GF-D8 (cell line): Measurements from ENCODE around the gene FRMD1.

Experiments
- DNase-seq: peaks from one replicate; lab custom pipeline; 2025; lab: John Stamatoyannopoulos, UW

FRMD1 gene

GRCh38 chr6:168004945-168005344 is 74.1 kb downstream of the FRMD1 start:
- no peak for DNase-seq

DNA sequence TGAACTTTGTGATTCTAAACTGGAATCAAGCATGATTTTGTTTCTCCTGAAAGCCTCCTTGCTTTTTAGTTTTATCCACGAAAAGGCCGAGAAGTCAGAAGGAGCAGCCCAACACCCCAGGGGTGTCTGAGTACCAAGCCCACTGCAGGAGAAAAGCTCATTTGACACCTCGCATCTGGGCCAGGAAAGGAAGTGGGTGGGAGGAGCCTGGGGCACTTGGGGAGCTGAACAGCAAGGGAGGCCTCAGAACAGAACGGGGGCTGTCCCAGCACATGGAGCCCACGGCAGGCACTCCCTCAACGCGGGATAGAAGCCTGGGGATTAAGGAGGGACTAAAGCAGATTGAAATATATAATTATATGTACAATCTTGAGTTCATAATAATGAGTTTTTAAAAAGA is 75.0 kb downstream of the FRMD1 start:
- no peak for DNase-seq
